LNCAP (cell line): Measurements from ENCODE around the gene DNMBP.

Experiments
- TF ChIP-seq, protein P1 (sequence below): fragments of 450-650 bp; IDR thresholded peaks from 2 replicates; pipeline ENCODE4 v1.5.1; 2017; ENCODE audit warnings: mild to moderate bottlenecking

DNMBP gene

DNA sequence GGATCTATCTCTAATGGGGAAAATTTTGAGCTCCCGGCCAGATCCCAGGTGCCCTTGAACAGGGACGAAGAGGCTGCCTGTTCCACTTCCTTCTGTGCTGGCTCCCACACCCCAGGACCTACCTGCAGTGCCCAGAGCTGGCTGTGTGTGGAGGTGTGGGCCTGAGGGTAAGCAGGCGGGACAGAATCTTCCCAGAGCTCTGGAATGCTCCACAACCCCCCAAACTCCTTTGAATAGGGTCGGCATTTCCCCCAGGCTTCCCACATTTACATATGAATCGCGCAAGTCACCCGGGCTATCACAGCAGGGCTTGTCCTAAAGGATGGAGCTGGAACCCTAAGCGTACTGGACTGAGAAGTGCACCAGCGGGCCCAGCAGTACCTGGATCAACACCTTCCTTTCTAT, 95.9 kb downstream of the DNMBP start:
- TF ChIP-seq, protein P1, sequence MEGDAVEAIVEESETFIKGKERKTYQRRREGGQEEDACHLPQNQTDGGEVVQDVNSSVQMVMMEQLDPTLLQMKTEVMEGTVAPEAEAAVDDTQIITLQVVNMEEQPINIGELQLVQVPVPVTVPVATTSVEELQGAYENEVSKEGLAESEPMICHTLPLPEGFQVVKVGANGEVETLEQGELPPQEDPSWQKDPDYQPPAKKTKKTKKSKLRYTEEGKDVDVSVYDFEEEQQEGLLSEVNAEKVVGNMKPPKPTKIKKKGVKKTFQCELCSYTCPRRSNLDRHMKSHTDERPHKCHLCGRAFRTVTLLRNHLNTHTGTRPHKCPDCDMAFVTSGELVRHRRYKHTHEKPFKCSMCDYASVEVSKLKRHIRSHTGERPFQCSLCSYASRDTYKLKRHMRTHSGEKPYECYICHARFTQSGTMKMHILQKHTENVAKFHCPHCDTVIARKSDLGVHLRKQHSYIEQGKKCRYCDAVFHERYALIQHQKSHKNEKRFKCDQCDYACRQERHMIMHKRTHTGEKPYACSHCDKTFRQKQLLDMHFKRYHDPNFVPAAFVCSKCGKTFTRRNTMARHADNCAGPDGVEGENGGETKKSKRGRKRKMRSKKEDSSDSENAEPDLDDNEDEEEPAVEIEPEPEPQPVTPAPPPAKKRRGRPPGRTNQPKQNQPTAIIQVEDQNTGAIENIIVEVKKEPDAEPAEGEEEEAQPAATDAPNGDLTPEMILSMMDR = no peak

DNA sequence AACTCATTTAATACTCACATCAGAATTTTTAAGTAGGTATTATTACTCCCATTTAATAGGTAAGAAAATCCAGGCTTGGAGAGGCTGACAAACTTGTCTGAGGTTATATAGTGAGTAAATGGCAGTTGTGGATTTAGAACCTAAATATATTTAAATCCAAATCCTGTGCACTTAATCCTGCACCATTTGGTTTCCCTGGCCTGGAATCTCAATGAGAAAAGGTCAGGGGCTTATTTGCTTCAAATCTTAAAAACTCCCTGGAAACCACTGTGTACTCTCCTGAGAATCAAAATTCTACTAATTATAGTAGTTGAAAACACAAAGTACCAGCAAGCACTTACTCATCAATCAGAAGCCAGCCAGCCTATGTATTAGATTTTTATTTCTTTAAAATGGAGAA, 97.7 kb downstream of the DNMBP start:
- TF ChIP-seq, protein P1 = no peak

DNA sequence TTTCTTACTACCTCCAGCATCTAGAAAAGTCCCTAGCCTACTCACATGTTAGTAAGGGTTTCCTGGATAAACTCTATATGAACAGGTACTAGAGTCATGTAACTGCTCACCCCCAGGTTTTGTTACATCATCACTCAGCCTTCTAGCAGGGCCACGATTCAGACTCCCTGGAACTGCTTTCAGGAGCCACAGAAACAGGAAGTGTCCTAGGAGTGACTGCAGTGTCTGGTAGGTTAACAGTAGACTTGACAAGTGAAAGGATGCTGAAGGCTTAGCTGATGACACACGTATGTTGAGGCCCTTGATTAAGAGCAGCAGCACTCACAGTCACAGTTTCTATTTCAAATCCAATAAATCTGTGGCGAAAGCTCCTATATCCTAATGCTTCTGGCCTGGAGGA, 101.2 kb downstream of the DNMBP start:
- TF ChIP-seq, protein P1 = no peak

DNA sequence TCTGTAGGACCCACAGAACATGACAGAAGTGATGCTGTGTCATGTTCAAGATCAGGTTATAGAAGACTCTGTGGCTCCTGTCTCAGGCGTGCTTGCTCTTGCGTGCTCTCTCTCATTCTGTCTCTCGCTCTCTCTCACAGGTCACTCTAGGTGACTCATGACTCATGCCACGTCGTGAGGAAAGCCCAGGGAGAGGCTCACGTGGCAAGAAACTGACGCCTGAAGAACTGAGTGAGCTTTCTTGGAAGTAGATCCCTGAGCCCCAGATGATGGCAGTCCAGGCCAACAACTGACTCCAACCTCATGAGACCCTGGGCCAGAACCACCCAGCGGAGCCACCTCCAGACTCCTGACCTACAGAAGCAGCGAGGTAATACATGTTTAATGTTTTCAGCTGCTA, 103.3 kb downstream of the DNMBP start:
- TF ChIP-seq, protein P1 = no peak

DNA sequence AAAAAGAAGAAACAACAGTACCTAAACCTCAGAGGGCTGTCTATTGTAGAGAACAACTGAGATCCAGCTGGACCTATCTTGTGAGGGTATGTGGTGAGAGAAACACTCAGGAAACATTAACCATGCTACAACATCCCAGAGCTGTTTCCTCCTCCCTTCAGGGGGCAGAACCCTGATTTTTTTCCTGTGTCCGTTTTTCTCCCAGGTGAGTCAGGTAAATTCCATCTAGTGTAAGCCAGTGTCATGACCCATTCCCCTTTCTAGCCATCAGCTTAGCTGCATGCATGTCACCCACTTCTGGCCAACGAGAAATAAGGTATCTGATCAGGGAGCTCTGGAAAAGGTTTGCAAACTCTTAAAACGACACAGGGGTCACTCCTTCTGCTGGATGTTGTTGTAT, 103.8 kb downstream of the DNMBP start:
- TF ChIP-seq, protein P1 = no peak

DNA sequence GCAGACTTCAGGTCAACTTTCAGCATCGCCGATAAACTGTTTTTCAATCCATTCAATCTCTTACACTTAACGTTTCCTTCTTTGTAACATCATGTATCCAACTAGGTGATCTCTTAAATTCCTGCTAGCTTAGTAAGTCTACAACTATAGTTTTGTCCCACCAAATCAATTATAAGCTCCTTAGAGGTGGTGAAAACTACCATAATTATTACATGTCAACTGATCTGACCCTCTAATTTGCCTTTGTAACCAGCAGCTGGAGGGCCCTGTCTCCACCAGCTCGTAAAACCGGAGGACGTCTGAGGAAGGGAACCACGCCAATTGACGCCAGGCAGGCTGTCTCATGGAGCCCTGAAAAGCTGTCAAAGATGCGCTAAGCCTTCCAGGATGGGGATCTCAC, 113.9 kb downstream of the DNMBP start:
- TF ChIP-seq, protein P1 = no peak

DNA sequence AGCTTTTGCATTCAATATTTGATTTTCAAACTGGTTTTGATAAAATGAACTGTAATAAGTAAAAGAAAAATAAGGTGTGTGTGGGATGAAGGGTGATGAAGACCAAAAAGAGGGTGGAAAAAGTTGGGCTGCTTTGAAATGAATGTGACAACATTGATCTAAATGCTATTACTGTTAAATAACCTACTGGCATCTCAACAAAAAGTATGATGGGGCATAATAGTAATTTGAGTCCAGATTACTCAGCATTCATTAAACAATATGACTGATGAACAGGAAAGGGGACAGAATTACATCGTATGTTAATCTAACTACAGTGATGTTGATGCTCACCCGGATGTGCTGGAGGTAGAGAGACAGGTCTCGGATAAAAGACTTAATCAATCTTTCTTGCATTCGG, 115.1 kb downstream of the DNMBP start:
- TF ChIP-seq, protein P1 = no peak

DNA sequence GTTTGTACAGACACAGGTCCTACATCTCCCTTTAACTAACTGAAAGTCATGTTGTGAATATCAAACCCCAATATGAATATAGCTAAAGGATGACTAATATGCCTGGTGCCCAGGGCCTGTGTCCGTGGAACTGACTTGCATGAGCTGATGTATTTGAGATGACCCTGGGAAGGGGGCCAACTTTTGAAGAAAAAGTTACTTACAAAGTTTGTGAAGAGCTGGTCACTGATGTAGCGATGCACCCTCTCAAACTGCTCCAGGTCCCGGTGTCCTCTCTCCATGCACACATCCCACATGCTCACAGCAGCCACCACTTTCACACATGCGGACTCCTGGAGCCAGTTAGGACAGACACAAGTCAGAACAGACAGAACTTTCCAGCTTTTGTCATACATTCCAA, 121.1 kb downstream of the DNMBP start:
- TF ChIP-seq, protein P1 = no peak
